Lower leg skin (tissue), 3 donors: ENCODE results near the gene NFIA.
"Not testable (repeated sequence)": the region's sequence is repeated elsewhere in the genome, so short reads cannot be mapped to it uniquely, and the experiment has no call there.

Experiments
- CTCF ChIP-seq, 3 donors: fragments of 450-650 bp; IDR thresholded peaks; one replicate each; pipeline ENCODE4 v1.5.1; 2016; ENCODE audit warnings: antibody characterized with exemption in 3 of 3, mild to moderate bottlenecking in 3 of 3, moderate library complexity in 2 of 3
- POLR2A ChIP-seq, 2 donors: fragments of 450-650 bp; IDR thresholded peaks; one replicate each; pipeline ENCODE4 v1.6.1; 2016 to 2017; ENCODE audit warnings: antibody characterized with exemption in 2 of 2, mild to moderate bottlenecking in 1 of 2, moderate library complexity in 1 of 2

- TF ChIP-seq CTCF, POLR2A (IDR thresholded peaks at IDR 0.05): not testable (repeated sequence)
Measured at GRCh38 chr1:61467836-61468235, 385.5 kb downstream of the NFIA start.
